Measurements from ENCODE around the gene ERVH48-1.
A peak's percentile ranks its signal among the peaks of the same experiment; 100 is the strongest.
"Not testable (repeated sequence)": the region's sequence is repeated elsewhere in the genome, so short reads cannot be mapped to it uniquely, and the experiment has no call there.

Gene ERVH48-1

GRCh38 chr21:42938606-42938995 lies 13.2 kb upstream of the ERVH48-1 start:
- DNase-seq = not testable (repeated sequence)

DNA sequence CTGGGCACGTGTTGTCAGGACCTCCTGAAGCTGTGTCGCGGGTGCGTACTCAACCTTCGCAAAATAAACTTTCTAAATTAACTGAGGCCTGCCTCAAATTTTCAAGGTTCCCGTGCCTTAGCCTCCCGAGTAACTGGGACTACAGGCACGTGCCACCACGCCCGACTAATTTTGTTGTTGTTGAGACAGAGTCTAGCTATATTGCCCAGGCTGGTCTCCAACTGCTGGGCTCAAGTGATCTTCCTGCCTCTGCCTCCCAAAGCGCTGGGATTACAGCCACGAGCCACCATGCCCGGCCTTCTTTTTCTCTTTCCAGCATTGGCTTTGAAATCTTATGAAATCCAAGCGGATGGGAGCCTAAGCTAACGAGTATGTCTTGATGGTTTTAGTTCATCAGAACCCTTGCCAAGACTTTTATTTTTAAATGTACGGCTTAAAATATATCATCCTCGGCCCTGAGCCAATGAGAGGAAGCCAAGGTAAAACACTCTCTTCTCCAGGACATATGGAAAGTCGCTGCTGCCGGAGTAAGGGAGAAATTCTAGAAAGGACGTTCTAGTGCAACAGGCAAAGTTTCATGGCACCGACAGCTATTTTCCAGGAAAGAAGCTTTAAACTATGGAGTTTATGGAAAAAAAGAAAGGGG lies 12.7 kb upstream of the ERVH48-1 start:
- DNase-seq = no peak

GRCh38 chr21:42937034-42937940 lies 11.9 kb upstream of the ERVH48-1 start:
- not testable (repeated sequence) for DNase-seq

GRCh38 chr21:42936360-42936759 lies 10.9 kb upstream of the ERVH48-1 start:
- DNase-seq = not testable (repeated sequence)

DNA sequence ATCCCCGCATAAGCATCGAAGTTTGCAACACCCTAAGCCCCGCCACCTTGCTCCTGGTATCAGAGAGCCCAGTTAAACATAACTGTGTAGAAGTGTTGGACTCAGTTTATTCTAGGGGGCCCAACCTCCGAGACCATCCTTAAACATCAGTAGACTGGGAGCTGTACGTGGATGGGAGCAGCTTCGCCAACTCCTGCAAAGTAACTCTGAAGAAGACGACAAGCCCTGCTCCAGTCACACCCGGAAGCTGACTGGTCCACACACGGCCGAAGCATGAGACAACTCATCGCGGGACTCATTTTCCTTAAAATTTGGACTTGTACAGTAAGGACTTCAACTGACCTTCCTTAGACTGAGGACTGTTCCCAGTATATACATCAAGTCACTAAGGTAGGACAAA lies 8.5 kb upstream of the ERVH48-1 start:
- not testable (repeated sequence) for DNase-seq

DNA sequence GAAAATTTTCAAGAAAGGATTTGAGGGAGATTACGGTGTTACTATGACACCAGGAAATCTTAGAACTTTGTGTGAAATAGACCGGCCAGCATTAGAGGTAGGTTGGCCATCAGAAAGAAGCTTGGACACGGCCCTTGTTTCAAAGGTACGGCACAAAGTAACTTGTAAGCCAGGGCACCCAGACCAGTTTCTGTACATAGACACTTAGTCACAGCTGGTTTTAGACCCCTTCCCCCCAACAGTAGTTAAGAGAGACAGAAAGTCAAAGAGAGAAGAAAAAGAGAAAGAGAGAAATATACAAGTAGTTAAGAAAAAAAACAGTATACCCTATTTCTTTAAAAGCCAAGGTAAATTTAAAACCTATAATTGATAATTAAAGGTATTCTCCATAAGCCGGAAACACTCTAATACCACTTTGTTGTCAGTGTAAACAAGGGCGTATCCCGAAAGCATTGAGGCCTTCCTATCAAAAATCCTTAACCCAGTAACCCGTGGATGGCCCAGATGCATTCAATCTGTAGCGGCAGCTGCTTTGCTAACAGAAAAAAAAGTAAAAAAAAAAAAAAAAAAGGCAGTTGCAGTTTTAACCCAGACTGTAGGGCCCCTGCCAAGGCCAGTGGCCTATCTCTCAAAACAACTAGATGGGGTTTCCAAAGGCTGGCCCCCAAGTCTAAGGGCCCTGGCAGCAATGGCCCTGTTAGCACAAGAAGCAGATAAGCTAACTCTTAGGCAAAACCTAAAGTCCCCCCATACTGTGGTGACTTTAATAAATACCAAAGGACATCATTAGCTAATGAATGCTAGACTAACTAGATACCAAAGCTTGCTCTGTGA lies 7.9 kb upstream of the ERVH48-1 start:
- not testable (repeated sequence) for DNase-seq

- not testable (repeated sequence) for DNase-seq
Observed at GRCh38 chr21:42932378-42933136, 7.1 kb upstream of the ERVH48-1 start.

DNA sequence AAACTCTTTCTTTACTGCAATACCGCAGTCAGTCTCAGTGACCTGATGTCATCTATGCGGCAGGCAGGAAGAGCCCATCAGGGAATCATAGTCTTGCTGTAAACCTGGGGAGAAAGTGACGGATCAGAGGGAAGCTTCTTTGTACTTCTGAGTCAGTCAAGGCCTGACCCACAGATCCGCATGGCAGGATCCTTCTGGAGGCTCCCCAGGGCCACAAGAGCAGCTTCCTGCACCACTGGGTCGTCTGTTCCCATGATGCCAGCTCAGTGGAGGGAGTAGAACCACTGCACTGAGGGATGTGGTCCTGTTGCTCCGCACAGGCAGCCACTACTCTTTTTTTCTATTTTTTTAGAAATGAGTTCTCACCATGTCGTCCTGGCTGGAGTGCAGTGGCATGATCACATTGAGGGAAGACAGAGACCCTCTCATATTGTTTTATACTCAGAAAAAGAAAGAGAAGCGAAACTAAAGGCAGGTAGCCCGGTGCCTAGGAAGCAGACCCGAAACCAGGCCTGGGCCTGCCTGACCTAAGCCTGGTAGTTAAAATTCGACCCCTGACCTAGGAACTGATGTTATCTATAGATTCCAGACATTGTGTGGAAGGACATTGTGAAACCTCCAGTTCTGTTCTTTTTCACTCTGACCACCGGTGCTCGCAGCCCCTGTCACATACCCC lies 6.3 kb upstream of the ERVH48-1 start:
- DNase-seq = no peak

DNA sequence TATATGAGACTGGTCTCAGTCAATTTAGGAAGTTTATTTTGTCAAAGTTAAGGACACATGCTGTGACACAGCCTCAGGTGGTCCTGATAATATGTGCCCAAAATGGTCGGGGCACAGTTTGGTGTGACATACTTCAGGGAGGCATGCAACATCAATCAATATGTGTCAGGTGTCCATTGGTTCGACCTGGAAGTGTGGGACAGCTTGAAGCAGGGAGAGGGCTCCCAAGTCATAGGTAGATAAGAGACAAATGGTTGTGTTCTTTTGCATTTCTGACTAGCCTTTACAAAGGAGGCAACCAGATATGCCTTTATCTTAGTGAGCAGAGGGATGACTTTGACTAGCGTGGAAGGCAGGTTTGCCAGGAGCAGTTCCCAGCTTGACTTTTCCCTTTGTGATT lies 4.5 kb upstream of the ERVH48-1 start:
- no peak for DNase-seq

- not testable (repeated sequence) for DNase-seq
Observed at GRCh38 chr21:42927474-42928200, 2.2 kb upstream of the ERVH48-1 start.

- DNase-seq = no peak
Observed at GRCh38 chr21:42924433-42924751, 1.0 kb downstream of the ERVH48-1 start.

- DNase-seq = peak; percentile 93
Observed at GRCh38 chr21:42923553-42924432, 1.6 kb downstream of the ERVH48-1 start.

DNA sequence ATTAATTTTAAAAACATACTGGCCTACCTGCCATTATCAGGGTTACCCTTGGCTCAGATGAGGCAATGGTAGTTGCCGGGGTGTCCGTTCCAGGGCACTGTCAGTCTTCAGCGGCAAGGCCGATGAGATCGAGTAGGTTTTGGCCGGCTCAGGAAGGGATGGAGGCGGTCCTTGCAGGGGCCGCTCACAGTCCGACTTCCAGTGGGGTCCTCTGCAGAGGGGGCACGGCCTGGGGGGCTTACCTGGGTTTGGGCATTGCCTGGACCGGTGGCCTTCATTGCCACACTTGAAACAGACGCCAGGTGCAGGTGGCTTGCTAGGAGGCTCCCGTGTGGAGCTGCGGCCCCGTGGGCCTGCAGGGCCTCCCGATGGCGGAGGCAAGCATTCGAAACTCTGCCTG lies 2.5 kb downstream of the ERVH48-1 start:
- DNase-seq = no peak

DNA sequence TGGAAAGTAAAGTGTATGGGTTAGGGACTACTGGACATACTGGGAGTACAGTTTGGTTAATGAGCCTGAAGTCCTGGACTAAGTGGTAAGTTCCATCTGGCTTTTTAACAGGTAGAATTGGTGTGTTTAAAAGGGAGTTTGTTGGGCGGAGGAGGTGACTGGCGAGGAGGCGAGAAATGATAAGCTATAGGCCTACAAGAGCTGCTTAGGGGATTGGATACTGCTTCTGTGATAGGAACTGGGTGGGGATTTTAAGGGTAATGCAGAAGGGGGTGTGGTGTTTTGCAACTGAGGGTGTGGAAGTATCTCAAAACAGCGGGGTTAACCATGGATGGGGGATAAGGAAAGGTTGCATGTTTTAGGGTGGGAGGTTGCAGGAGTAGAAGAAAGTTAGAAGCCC lies 3.5 kb downstream of the ERVH48-1 start:
- DNase-seq = no peak

DNA sequence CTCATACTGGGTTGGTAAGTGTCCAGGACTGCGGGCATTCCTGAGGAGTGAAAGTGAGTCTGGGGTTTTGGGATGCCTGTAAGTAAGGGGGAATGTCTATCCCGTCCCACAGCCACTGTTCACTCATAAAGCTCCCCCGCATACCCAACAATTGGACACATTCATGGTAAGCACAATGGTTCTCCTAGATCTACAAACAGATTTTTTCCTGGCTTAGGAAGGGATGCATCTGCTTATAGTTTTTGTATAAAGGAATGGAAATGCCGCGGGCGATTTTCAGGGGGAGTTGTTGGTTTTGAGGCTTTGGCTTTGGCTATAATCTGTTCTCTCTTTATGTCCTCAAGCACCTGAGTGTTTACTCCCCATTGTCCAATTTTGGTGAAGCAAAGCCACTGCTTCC lies 7.1 kb downstream of the ERVH48-1 start:
- DNase-seq = no peak

GRCh38 chr21:42913476-42913875 lies 12.0 kb downstream of the ERVH48-1 start:
- no peak for DNase-seq

DNA sequence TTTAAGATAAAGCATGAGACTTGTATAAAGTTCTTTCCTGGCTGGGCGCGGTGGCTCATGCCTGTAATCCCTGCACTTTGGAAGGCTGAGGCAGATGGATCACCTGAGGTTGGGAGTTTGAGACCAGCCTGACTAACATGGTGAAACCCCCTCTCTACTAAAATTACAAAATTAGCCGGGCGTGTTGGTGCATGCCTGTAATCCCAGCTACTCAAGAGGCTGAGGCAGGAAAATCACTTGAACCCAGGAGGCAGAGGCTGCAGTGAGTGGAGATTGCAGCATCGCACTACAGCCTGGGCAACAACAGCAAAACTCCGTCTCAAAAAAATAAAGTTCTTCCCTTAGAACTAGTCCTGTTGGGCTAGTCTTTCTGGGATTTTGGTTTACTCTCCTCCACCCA lies 13.5 kb downstream of the ERVH48-1 start:
- not testable (repeated sequence) for DNase-seq

GRCh38 chr21:42908484-42908883 lies 16.9 kb downstream of the ERVH48-1 start:
- not testable (repeated sequence) for DNase-seq

DNA sequence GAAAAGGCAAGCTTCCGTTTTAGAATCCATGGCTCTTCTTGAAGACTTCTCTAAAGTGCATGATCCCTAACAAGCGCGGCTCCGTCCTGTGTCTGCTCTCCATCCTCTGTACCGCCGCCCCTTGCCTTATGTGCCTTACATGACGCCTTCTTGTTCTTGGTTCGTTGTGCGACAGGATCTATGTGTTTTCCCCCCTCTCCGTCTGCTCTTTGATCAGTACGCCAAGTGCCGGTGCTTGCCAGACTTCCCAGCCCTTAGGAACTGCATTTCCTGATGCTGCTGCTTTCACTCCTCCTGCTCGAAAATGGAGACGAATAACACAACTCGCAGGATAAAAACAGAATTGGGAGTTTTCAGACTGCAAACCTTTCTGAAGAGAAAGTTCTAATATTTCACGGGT lies 19.2 kb downstream of the ERVH48-1 start:
- DNase-seq = no peak

DNA sequence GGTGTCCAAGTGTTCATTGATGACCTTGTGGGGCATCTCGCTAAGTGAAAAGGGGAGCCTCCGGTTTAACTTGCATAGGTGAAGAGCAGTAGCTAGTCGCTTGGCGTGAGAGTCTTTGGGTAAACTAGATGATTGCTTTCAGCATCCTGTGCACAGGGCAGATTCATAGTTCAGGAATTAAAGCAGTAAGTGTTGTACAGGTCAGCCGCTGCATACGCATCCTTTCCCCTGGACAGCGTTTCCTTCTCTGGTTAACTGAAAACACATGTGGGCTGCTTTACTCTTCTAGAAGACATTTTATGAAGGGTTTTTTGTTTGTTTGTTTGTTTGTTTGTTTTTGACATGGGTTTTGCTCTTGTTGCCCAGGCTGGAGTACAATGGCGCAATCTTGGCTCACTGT lies 20.2 kb downstream of the ERVH48-1 start:
- no peak for DNase-seq
